ENCODE measurements around the gene LIMS1.
"Not testable (repeated sequence)": the region's sequence is repeated elsewhere in the genome, so short reads cannot be mapped to it uniquely, and the experiment has no call there.

LIMS1 gene

GRCh38 chr2:108634011-108634410 lies 99.7 kb downstream of the LIMS1 start:
- H3K36me3 ChIP-seq (ENCODE audit: control insufficient read depth in 2 of 2, insufficient read depth in 2 of 2, low read length in 2 of 2): no peaks in the 10 kb centered on the region
- H3K4me1 ChIP-seq (ENCODE audit: control insufficient read depth, insufficient read depth, low read length): peaks cover 33% of the 10 kb centered on the region
- no peak overlapping the region for H3K9ac ChIP-seq (ENCODE audit: low read length in 2 of 2)
- H3K4me3 ChIP-seq (ENCODE audit: low read length in 2 of 2): no peak overlapping the region
- H3K9me3 ChIP-seq (ENCODE audit: control insufficient read depth in 2 of 2, low read length in 2 of 2): no peaks in the 10 kb centered on the region
- no peaks in the 10 kb centered on the region for H3K27me3 ChIP-seq (ENCODE audit: control insufficient read depth in 1 of 2, insufficient read depth in 2 of 2, low read length in 2 of 2)
- H3K27ac ChIP-seq (ENCODE audit: low read length): no peak overlapping the region

GRCh38 chr2:108634576-108635160 lies 100.4 kb downstream of the LIMS1 start:
- no peaks in the 10 kb centered on the region for H3K27me3 ChIP-seq (ENCODE audit: control insufficient read depth in 1 of 2, insufficient read depth in 2 of 2, low read length in 2 of 2)
- H3K4me1 ChIP-seq (ENCODE audit: control insufficient read depth, insufficient read depth, low read length): peaks cover 33% of the 10 kb centered on the region
- no peaks in the 10 kb centered on the region for H3K9me3 ChIP-seq (ENCODE audit: control insufficient read depth in 2 of 2, low read length in 2 of 2)
- no peak overlapping the region for H3K4me3 ChIP-seq (ENCODE audit: low read length in 2 of 2)
- H3K27ac ChIP-seq (ENCODE audit: low read length): no peak overlapping the region
- H3K9ac ChIP-seq (ENCODE audit: low read length in 2 of 2): no peak overlapping the region
- H3K36me3 ChIP-seq (ENCODE audit: control insufficient read depth in 2 of 2, insufficient read depth in 2 of 2, low read length in 2 of 2): no peaks in the 10 kb centered on the region

GRCh38 chr2:108635630-108636354 lies 101.5 kb downstream of the LIMS1 start:
- no peaks in the 10 kb centered on the region for H3K27me3 ChIP-seq (ENCODE audit: control insufficient read depth in 1 of 2, insufficient read depth in 2 of 2, low read length in 2 of 2)
- no peak overlapping the region for H3K27ac ChIP-seq (ENCODE audit: low read length)
- H3K4me3 ChIP-seq (ENCODE audit: low read length in 2 of 2): peak overlapping the region in 1 of 2 donors; percentile 44
- H3K9ac ChIP-seq (ENCODE audit: low read length in 2 of 2): no peak overlapping the region
- H3K4me1 ChIP-seq (ENCODE audit: control insufficient read depth, insufficient read depth, low read length): peaks cover 33% of the 10 kb centered on the region
- H3K36me3 ChIP-seq (ENCODE audit: control insufficient read depth in 2 of 2, insufficient read depth in 2 of 2, low read length in 2 of 2): no peaks in the 10 kb centered on the region
- H3K9me3 ChIP-seq (ENCODE audit: control insufficient read depth in 2 of 2, low read length in 2 of 2): no peaks in the 10 kb centered on the region

DNA sequence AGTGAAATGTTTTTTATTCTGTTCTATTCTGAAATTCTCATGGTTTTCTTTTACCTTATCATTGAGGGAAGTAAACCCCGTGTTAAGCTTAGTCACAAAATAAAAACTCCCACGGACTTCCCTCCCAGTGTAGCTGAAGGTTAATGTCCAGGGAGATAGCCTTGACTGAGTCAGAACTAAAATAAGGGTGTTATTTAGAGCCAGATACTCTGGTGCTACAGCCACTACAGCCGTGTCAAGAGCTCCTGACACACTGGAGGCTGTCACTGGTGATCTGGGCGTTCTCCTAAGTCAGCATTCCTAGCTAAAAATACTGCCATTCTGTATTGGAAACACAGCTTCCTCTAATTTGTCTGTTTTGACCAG lies 103.0 kb downstream of the LIMS1 start:
- no peaks in the 10 kb centered on the region for H3K9me3 ChIP-seq (ENCODE audit: control insufficient read depth in 2 of 2, low read length in 2 of 2)
- H3K4me1 ChIP-seq (ENCODE audit: control insufficient read depth, insufficient read depth, low read length): peaks cover 30% of the 10 kb centered on the region
- H3K9ac ChIP-seq (ENCODE audit: low read length in 2 of 2): no peak overlapping the region
- H3K36me3 ChIP-seq (ENCODE audit: control insufficient read depth in 2 of 2, insufficient read depth in 2 of 2, low read length in 2 of 2): no peaks in the 10 kb centered on the region
- H3K27ac ChIP-seq (ENCODE audit: low read length): no peak overlapping the region
- no peak overlapping the region for H3K4me3 ChIP-seq (ENCODE audit: low read length in 2 of 2)
- H3K27me3 ChIP-seq (ENCODE audit: control insufficient read depth in 1 of 2, insufficient read depth in 2 of 2, low read length in 2 of 2): no peaks in the 10 kb centered on the region

DNA sequence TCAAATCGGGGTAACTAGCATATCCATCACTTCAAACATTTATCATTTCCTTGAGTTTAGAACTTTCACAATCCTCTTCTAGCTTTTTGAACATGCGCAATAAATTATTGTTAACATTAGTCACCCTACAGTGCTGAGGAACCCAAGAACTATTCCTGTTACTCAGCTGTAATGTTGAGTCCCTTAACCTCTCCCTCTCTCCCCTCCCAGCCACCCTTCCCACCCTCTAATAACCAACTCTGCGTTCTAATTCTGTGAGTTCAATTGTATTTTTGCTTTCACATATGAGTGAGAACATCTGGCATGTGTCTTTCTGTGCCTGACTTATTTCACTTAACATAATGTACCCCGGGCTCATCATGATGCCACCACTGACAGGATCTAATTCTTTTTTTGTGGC lies 106.5 kb downstream of the LIMS1 start:
- no peak overlapping the region for H3K9ac ChIP-seq (ENCODE audit: low read length in 2 of 2)
- H3K4me1 ChIP-seq (ENCODE audit: control insufficient read depth, insufficient read depth, low read length): peaks cover 12% of the 10 kb centered on the region
- H3K27me3 ChIP-seq (ENCODE audit: control insufficient read depth in 1 of 2, insufficient read depth in 2 of 2, low read length in 2 of 2): no peaks in the 10 kb centered on the region
- H3K4me3 ChIP-seq (ENCODE audit: low read length in 2 of 2): no peak overlapping the region
- H3K27ac ChIP-seq (ENCODE audit: low read length): no peak overlapping the region
- H3K9me3 ChIP-seq (ENCODE audit: control insufficient read depth in 2 of 2, low read length in 2 of 2): no peaks in the 10 kb centered on the region
- no peaks in the 10 kb centered on the region for H3K36me3 ChIP-seq (ENCODE audit: control insufficient read depth in 2 of 2, insufficient read depth in 2 of 2, low read length in 2 of 2)

DNA sequence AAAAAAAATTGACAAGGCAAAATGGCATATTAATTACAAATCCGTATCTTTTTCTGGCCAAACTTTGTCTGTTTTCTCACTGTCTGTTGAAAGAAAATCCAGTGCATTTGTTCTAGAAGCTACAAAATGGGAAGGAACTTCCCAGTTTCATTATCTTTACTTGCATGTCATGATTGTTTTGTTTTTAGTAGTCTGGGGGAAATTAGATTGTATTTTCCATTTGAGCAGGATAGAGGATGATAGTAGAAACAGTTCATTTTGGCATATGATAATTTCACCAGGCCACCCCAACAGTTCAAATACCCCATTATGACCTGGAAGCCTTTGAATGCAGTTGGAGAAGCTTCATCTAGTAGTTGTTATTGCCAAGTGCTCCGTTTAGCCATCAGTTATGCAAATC lies 107.5 kb downstream of the LIMS1 start:
- Histone ChIP-seq H3K27me3 (ENCODE audit: control insufficient read depth in 1 of 2, insufficient read depth in 2 of 2, low read length in 2 of 2) (no peaks in the 10 kb centered on the region), H3K4me1 (ENCODE audit: control insufficient read depth, insufficient read depth, low read length) (peaks cover 2% of the 10 kb centered on the region), H3K9me3 (ENCODE audit: control insufficient read depth in 2 of 2, low read length in 2 of 2) (no peaks in the 10 kb centered on the region), H3K27ac (ENCODE audit: low read length) (no peak overlapping the region), H3K9ac (ENCODE audit: low read length in 2 of 2) (no peak overlapping the region), H3K4me3 (ENCODE audit: low read length in 2 of 2) (no peak overlapping the region), H3K36me3 (ENCODE audit: control insufficient read depth in 2 of 2, insufficient read depth in 2 of 2, low read length in 2 of 2) (no peaks in the 10 kb centered on the region)

GRCh38 chr2:108643261-108643849 lies 109.1 kb downstream of the LIMS1 start:
- H3K27ac ChIP-seq (ENCODE audit: low read length): no peak overlapping the region
- H3K9ac ChIP-seq (ENCODE audit: low read length in 2 of 2): no peak overlapping the region
- H3K9me3 ChIP-seq (ENCODE audit: control insufficient read depth in 2 of 2, low read length in 2 of 2): no peaks in the 10 kb centered on the region
- H3K36me3 ChIP-seq (ENCODE audit: control insufficient read depth in 2 of 2, insufficient read depth in 2 of 2, low read length in 2 of 2): no peaks in the 10 kb centered on the region
- no peaks in the 10 kb centered on the region for H3K27me3 ChIP-seq (ENCODE audit: control insufficient read depth in 1 of 2, insufficient read depth in 2 of 2, low read length in 2 of 2)
- H3K4me3 ChIP-seq (ENCODE audit: low read length in 2 of 2): no peak overlapping the region
- no peaks in the 10 kb centered on the region for H3K4me1 ChIP-seq (ENCODE audit: control insufficient read depth, insufficient read depth, low read length)

DNA sequence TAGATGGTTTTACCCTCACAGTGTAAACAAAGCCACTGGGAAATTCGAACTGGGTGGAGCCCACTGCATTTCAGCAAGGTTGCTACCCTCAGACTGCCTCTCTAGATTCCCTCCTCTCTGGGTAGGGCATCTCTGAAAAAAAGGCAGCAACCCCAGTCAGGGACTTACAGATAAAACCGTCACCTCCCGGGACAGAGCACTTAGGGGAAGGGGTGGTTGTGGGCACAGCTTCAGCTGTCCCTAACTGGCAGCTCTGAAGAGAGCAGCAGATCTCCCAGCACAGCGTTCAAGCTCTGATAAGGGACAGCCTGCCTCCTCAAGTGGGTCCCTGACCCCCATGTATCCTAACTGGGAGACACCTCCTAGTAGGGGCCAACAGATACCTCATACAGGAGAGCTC lies 109.6 kb downstream of the LIMS1 start:
- not testable (repeated sequence) for H3K9ac ChIP-seq (ENCODE audit: low read length in 2 of 2); H3K9me3 ChIP-seq (ENCODE audit: control insufficient read depth in 2 of 2, low read length in 2 of 2); H3K27ac ChIP-seq (ENCODE audit: low read length); H3K4me1 ChIP-seq (ENCODE audit: control insufficient read depth, insufficient read depth, low read length); H3K27me3 ChIP-seq (ENCODE audit: control insufficient read depth in 1 of 2, insufficient read depth in 2 of 2, low read length in 2 of 2); H3K4me3 ChIP-seq (ENCODE audit: low read length in 2 of 2); H3K36me3 ChIP-seq (ENCODE audit: control insufficient read depth in 2 of 2, insufficient read depth in 2 of 2, low read length in 2 of 2)

DNA sequence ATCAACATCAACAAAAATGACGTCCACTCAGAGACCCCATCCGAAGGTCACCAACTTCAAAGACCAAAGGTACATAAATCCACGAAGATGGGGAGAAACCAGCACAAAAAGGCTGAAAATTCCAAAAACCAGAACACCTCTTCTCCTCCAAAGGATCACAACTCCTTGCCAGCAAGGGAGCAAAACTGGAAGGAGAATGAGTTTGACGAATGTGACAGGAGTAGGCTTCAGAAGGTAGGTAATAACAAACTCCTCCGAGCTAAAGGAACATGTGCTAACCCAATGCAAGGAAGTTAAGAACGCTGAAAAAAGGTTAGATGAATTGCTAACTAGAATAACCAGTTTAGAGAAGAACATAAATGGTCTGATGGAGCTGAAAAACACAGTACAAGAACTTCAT lies 110.2 kb downstream of the LIMS1 start:
- H3K4me1 ChIP-seq (ENCODE audit: control insufficient read depth, insufficient read depth, low read length); H3K4me3 ChIP-seq (ENCODE audit: low read length in 2 of 2); H3K9ac ChIP-seq (ENCODE audit: low read length in 2 of 2); H3K36me3 ChIP-seq (ENCODE audit: control insufficient read depth in 2 of 2, insufficient read depth in 2 of 2, low read length in 2 of 2); H3K27me3 ChIP-seq (ENCODE audit: control insufficient read depth in 1 of 2, insufficient read depth in 2 of 2, low read length in 2 of 2); H3K27ac ChIP-seq (ENCODE audit: low read length); H3K9me3 ChIP-seq (ENCODE audit: control insufficient read depth in 2 of 2, low read length in 2 of 2): not testable (repeated sequence)

GRCh38 chr2:108648796-108649195 lies 114.5 kb downstream of the LIMS1 start:
- H3K9ac ChIP-seq (ENCODE audit: low read length in 2 of 2); H3K27ac ChIP-seq (ENCODE audit: low read length); H3K27me3 ChIP-seq (ENCODE audit: control insufficient read depth in 1 of 2, insufficient read depth in 2 of 2, low read length in 2 of 2); H3K4me1 ChIP-seq (ENCODE audit: control insufficient read depth, insufficient read depth, low read length); H3K9me3 ChIP-seq (ENCODE audit: control insufficient read depth in 2 of 2, low read length in 2 of 2); H3K4me3 ChIP-seq (ENCODE audit: low read length in 2 of 2); H3K36me3 ChIP-seq (ENCODE audit: control insufficient read depth in 2 of 2, insufficient read depth in 2 of 2, low read length in 2 of 2): not testable (repeated sequence)

GRCh38 chr2:108650465-108650864 lies 116.2 kb downstream of the LIMS1 start:
- H3K27ac ChIP-seq (ENCODE audit: low read length); H3K27me3 ChIP-seq (ENCODE audit: control insufficient read depth in 1 of 2, insufficient read depth in 2 of 2, low read length in 2 of 2); H3K4me1 ChIP-seq (ENCODE audit: control insufficient read depth, insufficient read depth, low read length); H3K4me3 ChIP-seq (ENCODE audit: low read length in 2 of 2); H3K9me3 ChIP-seq (ENCODE audit: control insufficient read depth in 2 of 2, low read length in 2 of 2); H3K36me3 ChIP-seq (ENCODE audit: control insufficient read depth in 2 of 2, insufficient read depth in 2 of 2, low read length in 2 of 2); H3K9ac ChIP-seq (ENCODE audit: low read length in 2 of 2): not testable (repeated sequence)
